Esophagus muscularis mucosa (tissue), 4 donors: ENCODE data around the gene WEE1. TPM values are rescaled to one million over a fixed set of nuclear protein-coding genes. Genes with fewer than 3 reads are reported as not detected.
A peak's percentile ranks its signal among the peaks of the same experiment; 100 is the strongest.

Experiments
- DNase-seq: peaks from one replicate; pipeline ENCODE4 v3.0.0-alpha.2; 2017; ENCODE audit errors: extremely low spot score
- H3K27ac ChIP-seq, 4 donors: fragments of 200-600 bp; sonication (generic); replicated peaks in 1 of 4; 1 replicate in 3 of 4; 2 replicates in 1 of 4; pipeline ENCODE4 v1.5.1; 2016 to 2019; ENCODE audit warnings: mild to moderate bottlenecking in 1 of 4
- H3K27me3 ChIP-seq, 4 donors: fragments of 200-600 bp; sonication (generic); one replicate each; pipeline versions ENCODE4 v1.5.1 to v1.6.0; 2016 to 2019
- H3K36me3 ChIP-seq, 4 donors: fragments of 200-600 bp; sonication (generic); one replicate each; pipeline ENCODE4 v1.5.1; 2016 to 2019
- H3K4me1 ChIP-seq, 4 donors: fragments of 200-600 bp; sonication (generic); one replicate each; pipeline ENCODE4 v1.5.1; 2016 to 2019
- H3K4me3 ChIP-seq, 4 donors: fragments of 200-600 bp; sonication (generic); 1 replicate in 2 of 4; 2 replicates in 2 of 4; pipeline ENCODE4 v1.5.1; 2016 to 2019; ENCODE audit warnings: mild to moderate bottlenecking in 4 of 4, moderate library complexity in 1 of 4
- H3K9me3 ChIP-seq, 4 donors: fragments of 200-600 bp; sonication (generic); 1 replicate in 3 of 4; 2 replicates in 1 of 4; pipeline ENCODE4 v1.5.1; 2016 to 2019
- CTCF ChIP-seq, 3 experiments: fragments of 200-600 bp in 2 of 3; fragments of 450-650 bp in 1 of 3; sonication (generic) in 2 of 3; IDR thresholded peaks; one replicate each; pipeline ENCODE4 v1.5.1; 2017 to 2019; ENCODE audit warnings: antibody characterized with exemption in 3 of 3, mild to moderate bottlenecking in 2 of 3, moderate library complexity in 1 of 3
- EP300 ChIP-seq: sonication (generic); formaldehyde crosslinking; IDR thresholded peaks from one replicate; pipeline ENCODE4 v1.6.1; 2017; ENCODE audit warnings: antibody characterized with exemption
- POLR2A ChIP-seq: fragments of 450-650 bp; IDR thresholded peaks from one replicate; pipeline ENCODE4 v1.6.1; 2017; ENCODE audit warnings: antibody characterized with exemption, moderate library complexity, mild to moderate bottlenecking, low read depth
- POLR2AphosphoS5 ChIP-seq, 2 donors: sonication (generic); formaldehyde crosslinking; IDR thresholded peaks; one replicate each; pipeline ENCODE4 v1.6.1; 2017; ENCODE audit warnings: antibody characterized with exemption in 2 of 2
- WGBS: methylation state at CpG from one replicate; pipeline ENCODE4 v1.1.5; 2018; 5-methylcytosine and 5-hydroxymethylcytosine counted together
- intact Hi-C: fragments of 100-400 bp; cut with DNase I; formaldehyde crosslinking; loops from one replicate; pipeline ENCODE4 v1.15.1; 2023
- total RNA-seq, 4 donors: library from RNA; depleted of rRNA; stranded (reverse); fragments of >200 nt; gene quantifications; one replicate each; pipeline versions ENCODE4 v1.1.0 to v1.2.1, GENCODE V29; 2016

Gene WEE1
- total RNA-seq, 4 donors from 2014 or later, result 34.5 to 55.6 (median 41.6) TPM

- no peak overlapping the region for H3K27ac ChIP-seq
- intact Hi-C loops, result no loop called here
Measured at GRCh38 chr11:9624448-9624847, 51.0 kb downstream of the WEE1 start.

GRCh38 chr11:9625162-9625561 lies 51.7 kb downstream of the WEE1 start:
- Histone ChIP-seq H3K4me1 (peaks cover 0 to 4% (median 0%) of the 10 kb centered on the region in 4 donors), H3K4me3 (no peak overlapping the region), H3K9me3 (no peaks in the 10 kb centered on the region), H3K27me3 (no peaks in the 10 kb centered on the region), H3K36me3 (no peaks in the 10 kb centered on the region), H3K27ac (no peak overlapping the region)
- WGBS, result 67% methylated on average over 6 of the region's 6 CpGs
- DNase-seq, result no peak
- no peak for TF ChIP-seq EP300
- no peak for TF ChIP-seq CTCF (IDR thresholded peaks at IDR 0.05)
- no peak for TF ChIP-seq POLR2A
- no peak for TF ChIP-seq POLR2AphosphoS5 (IDR thresholded peaks at IDR 0.05)
- intact Hi-C loops, result no loop called here

More at GRCh38 chr11:9624448-9624847, 51.0 kb downstream of the WEE1 start:
- peaks cover 0 to 4% (median 0%) of the 10 kb centered on the region in 4 donors for H3K4me1 ChIP-seq
- H3K9me3 ChIP-seq, result no peaks in the 10 kb centered on the region
- TF ChIP-seq EP300, result no peak
- no peak for TF ChIP-seq POLR2AphosphoS5 (IDR thresholded peaks at IDR 0.05)
- TF ChIP-seq CTCF (IDR thresholded peaks at IDR 0.05), result no peak
- no peak for TF ChIP-seq POLR2A
- no peak overlapping the region for H3K4me3 ChIP-seq
- no peaks in the 10 kb centered on the region for H3K36me3 ChIP-seq
- no peaks in the 10 kb centered on the region for H3K27me3 ChIP-seq
- DNase-seq, result no peak

GRCh38 chr11:9625728-9626127 lies 52.3 kb downstream of the WEE1 start:
- intact Hi-C loops, result no loop called here
- Histone ChIP-seq H3K4me3 (no peak overlapping the region), H3K9me3 (no peaks in the 10 kb centered on the region), H3K27me3 (no peaks in the 10 kb centered on the region), H3K27ac (peak overlapping the region in 1 of 4 donors; percentile 10), H3K4me1 (peaks cover 0 to 4% (median 0%) of the 10 kb centered on the region in 4 donors), H3K36me3 (no peaks in the 10 kb centered on the region)
- WGBS, result 65% methylated on average over 3 of the region's 3 CpGs
- DNase-seq, result no peak
- TF ChIP-seq EP300, result no peak
- no peak for TF ChIP-seq POLR2AphosphoS5 (IDR thresholded peaks at IDR 0.05)
- TF ChIP-seq CTCF (IDR thresholded peaks at IDR 0.05), result no peak
- TF ChIP-seq POLR2A, result no peak

GRCh38 chr11:9626496-9627394 lies 53.3 kb downstream of the WEE1 start:
- intact Hi-C loops, result no loop called here
- no peaks in the 10 kb centered on the region for H3K36me3 ChIP-seq
- 74% methylated on average over 12 of the region's 12 CpGs for WGBS
- TF ChIP-seq POLR2AphosphoS5 (IDR thresholded peaks at IDR 0.05) (peak; percentile 41 to 45), CTCF (IDR thresholded peaks at IDR 0.05) (no peak)
- H3K27ac ChIP-seq, result peak overlapping the region in 2 of 4 donors; percentile 6 to 53
- H3K4me1 ChIP-seq, result peaks cover 0 to 4% (median 0%) of the 10 kb centered on the region in 4 donors
- H3K4me3 ChIP-seq, result no peak overlapping the region
- H3K27me3 ChIP-seq, result no peaks in the 10 kb centered on the region
- no peak for DNase-seq
- H3K9me3 ChIP-seq, result no peaks in the 10 kb centered on the region
